ENCODE measurements around the gene KLHDC4. TPM values are rescaled to one million over a fixed set of nuclear protein-coding genes. Genes with fewer than 3 reads are reported as not detected.

The KLHDC4 gene
- total and polyA plus RNA-seq, 11 donors, result 6.8 to 20.5 (median 14.3) TPM

DNA sequence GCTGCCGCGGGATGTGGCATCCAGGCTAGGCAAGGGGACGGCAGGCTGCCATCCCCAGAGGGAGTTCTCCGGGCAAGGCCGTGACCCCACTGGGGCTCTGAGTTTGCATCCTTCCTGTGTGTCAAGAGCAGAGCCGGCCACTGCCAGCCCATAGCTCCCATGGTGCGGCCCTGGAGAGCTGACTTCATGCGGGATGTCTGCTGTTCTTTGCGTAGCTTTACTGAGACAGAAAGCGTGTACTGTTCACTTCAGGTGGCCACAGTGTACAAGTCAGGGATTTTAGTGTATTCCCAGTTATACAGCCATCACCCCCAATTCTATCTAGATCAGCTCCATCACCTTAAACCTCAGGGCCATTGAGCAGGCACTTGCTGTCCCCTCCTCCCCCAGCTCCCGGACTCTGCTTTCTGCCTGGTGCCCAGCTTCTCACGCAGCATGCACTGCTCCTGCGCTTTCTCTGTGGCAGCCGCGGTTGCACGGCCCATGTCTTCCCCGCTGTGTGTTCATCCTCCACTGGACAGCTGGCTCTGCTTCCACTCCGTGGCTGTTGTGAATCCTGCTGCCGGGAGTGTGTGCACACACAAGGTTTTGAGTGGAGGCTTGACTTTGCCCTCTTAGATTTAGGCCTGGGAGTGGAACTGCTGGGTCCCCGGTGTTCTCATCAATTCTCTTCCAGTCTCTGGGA, 71.2 kb downstream of the KLHDC4 start:
- ATAC-seq, result no peak

DNA sequence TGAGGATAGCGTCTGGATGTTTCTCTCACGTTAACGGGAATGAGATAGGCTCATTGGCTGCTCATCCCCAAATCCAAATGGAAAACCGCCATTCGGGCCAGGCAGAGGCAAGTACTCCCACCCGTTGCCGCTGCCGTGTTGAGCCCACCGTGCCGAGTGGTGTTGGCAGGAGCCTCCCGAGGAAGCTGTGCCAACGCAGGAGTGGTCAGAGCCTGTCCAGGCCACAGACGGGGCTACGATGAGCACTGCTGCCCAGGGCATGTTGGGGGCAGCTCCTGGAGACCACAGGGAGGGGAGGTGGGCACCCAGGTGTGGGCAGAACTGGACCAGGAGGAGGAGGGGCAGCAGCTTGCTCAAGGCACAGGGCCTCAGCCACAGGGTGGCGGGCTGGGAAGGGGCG, 72.0 kb downstream of the KLHDC4 start:
- 80 to 94% (median 92%) methylated on average over 3 to 16 of the region's 16 CpGs for WGBS, 4 donors
- H3K9me3 ChIP-seq, result no peaks in the 10 kb centered on the region
- TF ChIP-seq, protein P1, sequence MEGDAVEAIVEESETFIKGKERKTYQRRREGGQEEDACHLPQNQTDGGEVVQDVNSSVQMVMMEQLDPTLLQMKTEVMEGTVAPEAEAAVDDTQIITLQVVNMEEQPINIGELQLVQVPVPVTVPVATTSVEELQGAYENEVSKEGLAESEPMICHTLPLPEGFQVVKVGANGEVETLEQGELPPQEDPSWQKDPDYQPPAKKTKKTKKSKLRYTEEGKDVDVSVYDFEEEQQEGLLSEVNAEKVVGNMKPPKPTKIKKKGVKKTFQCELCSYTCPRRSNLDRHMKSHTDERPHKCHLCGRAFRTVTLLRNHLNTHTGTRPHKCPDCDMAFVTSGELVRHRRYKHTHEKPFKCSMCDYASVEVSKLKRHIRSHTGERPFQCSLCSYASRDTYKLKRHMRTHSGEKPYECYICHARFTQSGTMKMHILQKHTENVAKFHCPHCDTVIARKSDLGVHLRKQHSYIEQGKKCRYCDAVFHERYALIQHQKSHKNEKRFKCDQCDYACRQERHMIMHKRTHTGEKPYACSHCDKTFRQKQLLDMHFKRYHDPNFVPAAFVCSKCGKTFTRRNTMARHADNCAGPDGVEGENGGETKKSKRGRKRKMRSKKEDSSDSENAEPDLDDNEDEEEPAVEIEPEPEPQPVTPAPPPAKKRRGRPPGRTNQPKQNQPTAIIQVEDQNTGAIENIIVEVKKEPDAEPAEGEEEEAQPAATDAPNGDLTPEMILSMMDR (IDR thresholded peaks at IDR 0.05), result no peak
- TF ChIP-seq POLR2A (IDR thresholded peaks at IDR 0.05), result no peak
- intact Hi-C loops (cut with DNase I), result no loop called here
- no peak overlapping the region for H3K4me3 ChIP-seq
- H3K27ac ChIP-seq, result no peak overlapping the region
- peaks cover 0 to 11% (median 0%) of the 10 kb centered on the region in 12 donors for H3K4me1 ChIP-seq
- H3K36me3 ChIP-seq, result peaks cover 0 to 10% (median 0%) of the 10 kb centered on the region in 9 donors
- H3K27me3 ChIP-seq, result peaks cover 0 to 16% (median 0%) of the 10 kb centered on the region in 9 donors
- ATAC-seq, result no peak
- no peak for DNase-seq

More for the DNA sequence above, 71.2 kb downstream of the KLHDC4 start:
- peaks cover 0 to 11% (median 0%) of the 10 kb centered on the region in 12 donors for H3K4me1 ChIP-seq
- 85 to 93% (median 90%) methylated on average over 18 to 20 of the region's 20 CpGs for WGBS, 4 donors
- intact Hi-C loops (cut with DNase I), result no loop called here
- TF ChIP-seq, protein P1 (IDR thresholded peaks at IDR 0.05), result no peak
- no peak for TF ChIP-seq POLR2A (IDR thresholded peaks at IDR 0.05)
- H3K4me3 ChIP-seq, result no peak overlapping the region
- H3K36me3 ChIP-seq, result peaks cover 0 to 10% (median 0%) of the 10 kb centered on the region in 9 donors
- peaks cover 0 to 9% (median 0%) of the 10 kb centered on the region in 9 donors for H3K27me3 ChIP-seq
- no peaks in the 10 kb centered on the region for H3K9me3 ChIP-seq
- H3K27ac ChIP-seq, result no peak overlapping the region
- DNase-seq, result no peak

DNA sequence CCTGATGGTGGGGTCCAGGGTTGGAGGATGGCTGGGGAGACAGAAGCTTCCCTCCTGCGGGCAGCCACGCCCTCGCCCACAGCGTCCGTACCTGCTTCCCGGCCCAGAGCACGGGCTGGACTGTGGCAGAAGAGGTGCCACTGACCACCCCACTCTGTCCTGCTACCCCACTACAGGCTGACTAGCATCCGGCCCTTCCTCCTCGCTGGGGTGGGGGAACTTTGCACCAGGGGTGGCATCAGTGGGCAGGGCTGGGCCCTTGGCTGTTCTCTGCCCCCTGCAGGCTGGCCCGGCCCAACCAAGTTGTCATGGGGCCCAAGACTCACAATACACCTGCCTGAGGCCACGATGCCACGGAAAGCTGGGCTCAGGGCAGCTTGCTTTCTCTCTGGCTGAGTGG, 73.0 kb downstream of the KLHDC4 start:
- DNase-seq, result no peak
- peaks cover 0 to 11% (median 0%) of the 10 kb centered on the region in 12 donors for H3K4me1 ChIP-seq
- WGBS, 4 donors, result 85 to 94% (median 91%) methylated on average over 9 to 12 of the region's 12 CpGs
- H3K36me3 ChIP-seq, result peaks cover 0 to 10% (median 0%) of the 10 kb centered on the region in 9 donors
- intact Hi-C loops (cut with DNase I), result no loop called here
- no peak overlapping the region for H3K27ac ChIP-seq
- TF ChIP-seq POLR2A (IDR thresholded peaks at IDR 0.05), result no peak
- TF ChIP-seq, protein P1 (IDR thresholded peaks at IDR 0.05), result no peak
- peaks cover 0 to 27% (median 0%) of the 10 kb centered on the region in 9 donors for H3K27me3 ChIP-seq
- no peak overlapping the region for H3K4me3 ChIP-seq
- no peak for ATAC-seq
- no peaks in the 10 kb centered on the region for H3K9me3 ChIP-seq

DNA sequence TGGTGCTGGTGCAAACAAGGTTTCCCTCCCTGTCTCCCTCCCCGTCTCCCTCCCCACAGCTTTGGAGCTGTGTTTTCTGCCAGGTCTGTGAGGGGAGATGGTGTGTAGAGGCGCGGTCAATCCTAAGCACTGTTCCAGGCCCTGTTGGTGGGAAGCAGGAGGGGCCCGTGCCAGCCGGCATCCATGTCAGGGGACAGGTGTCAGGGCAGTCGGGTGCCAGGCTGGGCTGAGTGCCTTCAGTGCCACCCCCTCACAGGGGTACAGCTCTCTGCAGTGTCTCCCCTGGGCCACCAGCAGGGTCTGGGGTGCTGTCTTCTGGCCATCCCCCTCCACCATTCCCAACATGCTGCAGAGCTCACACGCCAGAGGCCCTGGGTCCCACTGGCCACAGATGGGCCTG, 73.6 kb downstream of the KLHDC4 start:
- Histone ChIP-seq H3K9me3 (no peaks in the 10 kb centered on the region), H3K27me3 (peaks cover 0 to 33% (median 0%) of the 10 kb centered on the region in 9 donors), H3K36me3 (peaks cover 0 to 10% (median 0%) of the 10 kb centered on the region in 9 donors), H3K27ac (no peak overlapping the region), H3K4me1 (peaks cover 0 to 11% (median 0%) of the 10 kb centered on the region in 12 donors), H3K4me3 (no peak overlapping the region)
- DNase-seq, result no peak
- TF ChIP-seq POLR2A (IDR thresholded peaks at IDR 0.05), result no peak
- TF ChIP-seq, protein P1 (IDR thresholded peaks at IDR 0.05), result no peak
- ATAC-seq, result no peak
- intact Hi-C loops (cut with DNase I), result no loop called here
- 60 to 83% (median 74%) methylated on average over 1 to 7 of the region's 7 CpGs for WGBS, 4 donors
